ENCODE data around the gene ME3. TPM values are rescaled to one million over a fixed set of nuclear protein-coding genes. Genes with fewer than 3 reads are reported as not detected.
"Not testable (repeated sequence)": the region's sequence is repeated elsewhere in the genome, so short reads cannot be mapped to it uniquely, and the experiment has no call there.

The ME3 gene
- total RNA-seq, 4 donors from 2014 or later = 1.9 to 11.0 (median 6.0) TPM

- WGBS, 2 donors = 65 to 72% methylated on average over 5 of the region's 5 CpGs
- H3K4me3 ChIP-seq (ENCODE audit: low read depth, poor library complexity, severe bottlenecking) = no peak overlapping the region
- intact Hi-C loops (cut with DNase I; ENCODE audit: low total_unique reads) = no loop called here
- no peak for DNase-seq (ENCODE audit: low spot score in 2 of 2)
- TF ChIP-seq POLR2A (IDR thresholded peaks at IDR 0.05) (no peak), CTCF (IDR thresholded peaks at IDR 0.05) (no peak)
These were observed 102.4 kb downstream of the ME3 start for GRCh38 chr11:86570020-86570419.

- intact Hi-C loops (cut with DNase I; ENCODE audit: low total_unique reads) = no loop called here
- WGBS, 2 donors = 90 to 98% methylated on average over 7 of the region's 7 CpGs
- no peak for TF ChIP-seq POLR2A (IDR thresholded peaks at IDR 0.05)
- no peak for TF ChIP-seq CTCF (IDR thresholded peaks at IDR 0.05)
- no peak overlapping the region for H3K4me3 ChIP-seq (ENCODE audit: low read depth, poor library complexity, severe bottlenecking)
- DNase-seq (ENCODE audit: low spot score in 2 of 2) = no peak
These were observed 103.3 kb downstream of the ME3 start for GRCh38 chr11:86569109-86569508.

GRCh38 chr11:86565801-86566312, 106.6 kb downstream of the ME3 start:
- TF ChIP-seq CTCF (IDR thresholded peaks at IDR 0.05) (no peak), POLR2A (IDR thresholded peaks at IDR 0.05) (no peak)
- intact Hi-C loops (cut with DNase I; ENCODE audit: low total_unique reads) = no loop called here
- H3K4me3 ChIP-seq (ENCODE audit: low read depth, poor library complexity, severe bottlenecking) = no peak overlapping the region
- DNase-seq (ENCODE audit: low spot score in 2 of 2) = no peak
- 76 to 81% methylated on average over 2 of the region's 2 CpGs for WGBS, 2 donors

- H3K4me3 ChIP-seq (ENCODE audit: low read depth, poor library complexity, severe bottlenecking) = no peak overlapping the region
- TF ChIP-seq POLR2A (IDR thresholded peaks at IDR 0.05) (no peak), CTCF (IDR thresholded peaks at IDR 0.05) (no peak)
- intact Hi-C loops (cut with DNase I; ENCODE audit: low total_unique reads) = no loop called here
- no peak for DNase-seq (ENCODE audit: low spot score in 2 of 2)
- 77 to 88% methylated on average over 1 of the region's 1 CpG for WGBS, 2 donors
These were observed 107.0 kb downstream of the ME3 start for GRCh38 chr11:86565388-86565787.

GRCh38 chr11:86562842-86563241, 109.6 kb downstream of the ME3 start:
- intact Hi-C loops (cut with DNase I; ENCODE audit: low total_unique reads); DNase-seq (ENCODE audit: low spot score in 2 of 2); H3K4me3 ChIP-seq (ENCODE audit: low read depth, poor library complexity, severe bottlenecking): not testable (repeated sequence)
- 84 to 98% methylated on average over 2 of the region's 2 CpGs for WGBS, 2 donors

- intact Hi-C loops (cut with DNase I; ENCODE audit: low total_unique reads) = no loop called here
- TF ChIP-seq CTCF (IDR thresholded peaks at IDR 0.05) (no peak), POLR2A (IDR thresholded peaks at IDR 0.05) (no peak)
- DNase-seq (ENCODE audit: low spot score in 2 of 2) = peak in 1 of 2 donors; percentile 31
- 44 to 49% methylated on average over 7 of the region's 7 CpGs for WGBS, 2 donors
- H3K4me3 ChIP-seq (ENCODE audit: low read depth, poor library complexity, severe bottlenecking) = no peak overlapping the region
These were observed 113.0 kb downstream of the ME3 start for GRCh38 chr11:86559311-86559945.

Measured in lower leg skin (tissue), 4 donors.